DMS153 treated with DMSO at 0.1 percent for 48 hours (cell line): Measurements from ENCODE around the gene BHLHA9.
"Not testable (repeated sequence)": the region's sequence is repeated elsewhere in the genome, so short reads cannot be mapped to it uniquely, and the experiment has no call there.

ENCODE experiments used
- DNase-seq: peaks from one replicate; lab custom pipeline; 2025; ENCODE audit not compliant: unreplicated experiment; lab: John Stamatoyannopoulos, UW

The BHLHA9 gene

GRCh38 chr17:1299552-1300370 lies 29.5 kb downstream of the BHLHA9 start:
- DNase-seq = no peak

- DNase-seq = no peak
These were observed 30.2 kb downstream of the BHLHA9 start for GRCh38 chr17:1300371-1300905.

- DNase-seq = no peak
These were observed 31.3 kb downstream of the BHLHA9 start for GRCh38 chr17:1301546-1301945.

GRCh38 chr17:1302761-1303160 lies 32.5 kb downstream of the BHLHA9 start:
- no peak for DNase-seq

GRCh38 chr17:1304522-1304921 lies 34.3 kb downstream of the BHLHA9 start:
- no peak for DNase-seq

GRCh38 chr17:1304962-1305563 lies 34.8 kb downstream of the BHLHA9 start:
- no peak for DNase-seq

- DNase-seq = not testable (repeated sequence)
These were observed 37.6 kb downstream of the BHLHA9 start for GRCh38 chr17:1307829-1308228.

GRCh38 chr17:1312261-1312870 lies 42.1 kb downstream of the BHLHA9 start:
- DNase-seq = no peak

- no peak for DNase-seq
These were observed 43.2 kb downstream of the BHLHA9 start for GRCh38 chr17:1313270-1314005.

- no peak for DNase-seq
These were observed 45.2 kb downstream of the BHLHA9 start for GRCh38 chr17:1315409-1315808.

GRCh38 chr17:1315891-1316403 lies 45.7 kb downstream of the BHLHA9 start:
- no peak for DNase-seq
